PC-9 (cell line): ENCODE data around the gene RNF151.

Source experiments
- EZH2 ChIP-seq: fragments of 200-600 bp; sonication (generic); IDR thresholded peaks from 2 replicates; pipeline ENCODE4 v1.8.0; 2017; ENCODE audit warnings: antibody characterized with exemption, low read depth
- TF ChIP-seq, protein P1 (sequence below): fragments of 200-600 bp; sonication (generic); conservative IDR thresholded peaks from 2 replicates; pipeline ENCODE4 v1.6.1; 2017; ENCODE audit warnings: mixed run types, antibody characterized with exemption, mild to moderate bottlenecking, moderate library complexity

DNA sequence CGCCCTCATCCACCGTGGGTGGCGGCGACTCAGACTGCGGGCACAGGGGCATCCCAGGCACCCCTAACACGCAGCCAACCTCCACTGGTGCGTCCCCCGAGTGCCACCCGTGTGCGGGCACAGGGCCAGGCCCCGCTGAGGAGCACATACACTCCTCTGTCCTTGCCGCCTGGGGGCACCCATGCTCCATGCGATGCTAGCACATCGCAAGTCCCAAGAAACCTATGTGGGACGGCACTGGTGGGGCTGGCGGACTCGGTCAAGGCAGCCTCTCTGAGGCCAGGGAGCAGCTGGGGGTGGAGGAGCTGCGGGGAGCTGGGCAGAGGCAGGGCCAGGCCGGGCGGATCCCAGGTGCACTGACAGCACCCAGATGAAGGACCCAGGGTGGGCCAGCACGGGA lies 39.0 kb downstream of the RNF151 start:
- TF ChIP-seq, protein P1, sequence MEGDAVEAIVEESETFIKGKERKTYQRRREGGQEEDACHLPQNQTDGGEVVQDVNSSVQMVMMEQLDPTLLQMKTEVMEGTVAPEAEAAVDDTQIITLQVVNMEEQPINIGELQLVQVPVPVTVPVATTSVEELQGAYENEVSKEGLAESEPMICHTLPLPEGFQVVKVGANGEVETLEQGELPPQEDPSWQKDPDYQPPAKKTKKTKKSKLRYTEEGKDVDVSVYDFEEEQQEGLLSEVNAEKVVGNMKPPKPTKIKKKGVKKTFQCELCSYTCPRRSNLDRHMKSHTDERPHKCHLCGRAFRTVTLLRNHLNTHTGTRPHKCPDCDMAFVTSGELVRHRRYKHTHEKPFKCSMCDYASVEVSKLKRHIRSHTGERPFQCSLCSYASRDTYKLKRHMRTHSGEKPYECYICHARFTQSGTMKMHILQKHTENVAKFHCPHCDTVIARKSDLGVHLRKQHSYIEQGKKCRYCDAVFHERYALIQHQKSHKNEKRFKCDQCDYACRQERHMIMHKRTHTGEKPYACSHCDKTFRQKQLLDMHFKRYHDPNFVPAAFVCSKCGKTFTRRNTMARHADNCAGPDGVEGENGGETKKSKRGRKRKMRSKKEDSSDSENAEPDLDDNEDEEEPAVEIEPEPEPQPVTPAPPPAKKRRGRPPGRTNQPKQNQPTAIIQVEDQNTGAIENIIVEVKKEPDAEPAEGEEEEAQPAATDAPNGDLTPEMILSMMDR = no peak
- TF ChIP-seq EZH2 = no peak
